IgD-negative memory B cell (primary cell): ENCODE data around the gene PHTF2. TPM values are rescaled to one million over a fixed set of nuclear protein-coding genes. Genes with fewer than 3 reads are reported as not detected.
A peak's percentile ranks its signal among the peaks of the same experiment; 100 is the strongest.
"Not testable (repeated sequence)": the region's sequence is repeated elsewhere in the genome, so short reads cannot be mapped to it uniquely, and the experiment has no call there.

Experiments
- H3K27ac Mint-ChIP-seq, 3 donors: one replicate each; pipeline ENCODE4 v1.8.0; 2020 to 2022; ENCODE audit warnings: mild to moderate bottlenecking in 3 of 3, mixed read lengths in 3 of 3, moderate library complexity in 1 of 3
- H3K27me3 Mint-ChIP-seq: one replicate; pipeline ENCODE4 v1.8.0; 2021; ENCODE audit warnings: mixed read lengths
- H3K36me3 Mint-ChIP-seq: one replicate; pipeline ENCODE4 v1.8.0; 2020; ENCODE audit warnings: mild to moderate bottlenecking, mixed read lengths
- H3K4me1 Mint-ChIP-seq, 3 donors: one replicate each; pipeline ENCODE4 v1.8.0; 2020 to 2022; ENCODE audit warnings: mixed read lengths in 3 of 3, mild to moderate bottlenecking in 1 of 3
- H3K4me3 Mint-ChIP-seq, 4 donors: one replicate each; pipeline ENCODE4 v1.8.0; 2020 to 2022; ENCODE audit warnings: mild to moderate bottlenecking in 4 of 4, mixed read lengths in 4 of 4, moderate library complexity in 3 of 4
- H3K9me3 Mint-ChIP-seq, 3 donors: one replicate each; pipeline ENCODE4 v1.8.0; 2020 to 2021; ENCODE audit warnings: mixed read lengths in 3 of 3, mild to moderate bottlenecking in 1 of 3
- polyA plus RNA-seq: library from polyadenylated mRNA; unstranded; fragments of 300-500 nt; fragmentation: Illumina TruSeq; gene quantifications from one replicate; pipeline ENCODE4 v1.2.3, GENCODE V29; 2021

PHTF2 gene
- polyA plus RNA-seq, 1 donor from 2014 or later: 23.3 TPM

DNA sequence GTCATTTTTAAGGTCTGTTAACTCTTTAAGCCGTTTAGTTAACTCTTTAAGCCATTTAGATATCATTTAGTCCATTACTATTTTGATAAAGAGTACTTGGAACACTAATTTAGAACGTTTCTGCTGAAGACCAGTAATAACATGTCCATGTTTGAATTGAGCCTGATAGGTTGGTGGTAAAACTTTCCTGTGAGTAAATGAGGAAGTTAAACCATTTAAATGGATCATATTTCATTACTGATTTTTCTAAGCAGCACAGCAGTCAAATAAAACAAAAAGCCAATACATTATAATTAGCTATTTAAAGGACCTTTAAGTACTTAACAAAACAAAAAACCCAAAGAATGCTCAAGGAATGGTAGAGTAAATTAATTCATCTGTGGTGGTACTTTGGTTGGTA lies 29.4 kb downstream of the PHTF2 start:
- Mint-ChIP-seq H3K4me3 (peak overlapping the region in 3 of 4 donors; percentile 28 to 83 (median 82)), H3K36me3 (no peaks in the 10 kb centered on the region), H3K4me1 (peaks cover 54 to 70% (median 59%) of the 10 kb centered on the region in 3 donors), H3K27me3 (no peaks in the 10 kb centered on the region), H3K9me3 (peaks cover 2 to 12% (median 4%) of the 10 kb centered on the region in 3 donors), H3K27ac (peak overlapping the region in 2 of 3 donors; percentile 54 to 83)

DNA sequence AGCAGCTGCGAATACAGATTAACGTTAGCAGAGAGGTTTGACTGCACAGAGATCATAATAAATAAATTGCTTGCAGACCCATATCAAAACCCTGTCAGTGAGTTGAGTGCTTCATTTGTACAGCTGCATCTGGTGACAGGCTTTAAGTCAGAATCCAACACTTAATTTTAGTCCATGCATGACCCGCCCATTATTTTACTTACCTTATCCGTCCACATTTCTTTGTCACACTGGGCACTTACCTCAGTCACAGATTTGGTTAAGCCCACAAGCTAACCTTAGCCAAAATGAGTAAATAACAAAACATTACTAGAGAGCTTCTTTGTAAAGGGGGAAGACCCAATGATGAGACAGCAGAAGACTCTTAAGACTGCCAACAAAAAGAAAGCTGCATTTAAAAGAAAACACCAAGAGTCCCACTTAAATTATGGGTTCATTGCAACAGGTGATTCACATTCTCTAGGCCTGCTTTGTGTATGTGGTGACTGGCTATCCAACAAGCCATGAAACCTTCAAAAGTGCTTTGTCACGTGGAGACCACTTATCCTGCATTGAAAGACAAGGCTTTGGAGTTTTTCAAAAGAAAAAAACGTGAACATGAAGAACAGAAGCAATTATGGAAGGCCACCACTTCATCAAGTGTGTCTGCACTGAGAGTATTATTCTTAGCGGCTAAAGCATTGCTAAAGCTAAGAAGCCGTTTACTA lies 32.2 kb downstream of the PHTF2 start:
- Mint-ChIP-seq H3K36me3 (no peaks in the 10 kb centered on the region), H3K4me1 (peaks cover 56 to 70% (median 60%) of the 10 kb centered on the region in 3 donors), H3K9me3 (peaks cover under 1 to 7% (median 2%) of the 10 kb centered on the region in 3 donors), H3K4me3 (peak overlapping the region in 3 of 4 donors; percentile 38 to 55 (median 39)), H3K27ac (peak overlapping the region in 2 of 3 donors; percentile 6 to 72), H3K27me3 (no peaks in the 10 kb centered on the region)

DNA sequence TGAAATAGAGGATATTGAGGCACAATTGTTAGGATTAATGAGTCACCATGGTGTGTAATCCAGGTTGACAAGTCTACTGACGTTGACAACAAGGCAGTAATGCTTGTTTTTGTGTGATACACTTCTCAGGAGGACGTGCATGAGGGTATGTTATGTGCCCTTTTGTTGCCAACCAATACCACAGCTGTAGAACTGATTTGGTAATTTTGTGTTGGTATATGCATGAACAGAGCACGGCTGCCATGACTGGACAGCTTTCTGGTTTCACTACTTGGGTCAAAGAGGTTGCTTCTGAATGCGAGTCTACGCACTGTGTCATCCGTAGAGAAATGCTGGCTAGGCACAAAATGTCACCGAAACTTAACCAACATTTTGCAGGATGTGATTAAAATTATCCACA lies 32.9 kb downstream of the PHTF2 start:
- Mint-ChIP-seq H3K27ac (peak overlapping the region in 2 of 3 donors; percentile 6 to 72), H3K27me3 (no peaks in the 10 kb centered on the region), H3K9me3 (peaks cover 0 to 3% (median 2%) of the 10 kb centered on the region in 3 donors), H3K4me3 (peak overlapping the region in 2 of 4 donors; percentile 38 to 39), H3K4me1 (peaks cover 54 to 70% (median 58%) of the 10 kb centered on the region in 3 donors), H3K36me3 (no peaks in the 10 kb centered on the region)

DNA sequence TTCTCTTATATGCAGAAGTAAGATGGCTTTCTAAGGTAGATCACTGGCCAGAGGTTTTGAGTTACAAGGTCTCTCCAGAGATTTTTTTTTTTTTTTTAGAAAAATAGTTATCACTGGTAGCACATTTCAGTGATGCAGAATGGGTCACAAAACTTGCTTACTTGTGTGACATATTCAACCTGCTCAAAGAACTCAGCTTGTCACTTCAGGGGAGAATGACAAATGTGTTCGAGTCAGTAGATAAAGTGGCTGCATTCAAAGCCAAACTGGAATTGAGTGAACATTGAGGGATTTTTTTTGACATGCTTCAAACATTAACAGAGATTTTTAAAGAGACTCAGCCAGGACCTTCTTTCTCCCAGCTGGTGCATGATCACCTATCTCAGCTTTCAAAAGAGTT lies 33.4 kb downstream of the PHTF2 start:
- H3K27me3 Mint-ChIP-seq: no peaks in the 10 kb centered on the region
- peak overlapping the region in 2 of 4 donors; percentile 9 to 39 for H3K4me3 Mint-ChIP-seq
- peak overlapping the region in 1 of 3 donors; percentile 6 for H3K27ac Mint-ChIP-seq
- peaks cover 51 to 67% (median 53%) of the 10 kb centered on the region in 3 donors for H3K4me1 Mint-ChIP-seq
- no peaks in the 10 kb centered on the region for H3K9me3 Mint-ChIP-seq
- no peaks in the 10 kb centered on the region for H3K36me3 Mint-ChIP-seq

DNA sequence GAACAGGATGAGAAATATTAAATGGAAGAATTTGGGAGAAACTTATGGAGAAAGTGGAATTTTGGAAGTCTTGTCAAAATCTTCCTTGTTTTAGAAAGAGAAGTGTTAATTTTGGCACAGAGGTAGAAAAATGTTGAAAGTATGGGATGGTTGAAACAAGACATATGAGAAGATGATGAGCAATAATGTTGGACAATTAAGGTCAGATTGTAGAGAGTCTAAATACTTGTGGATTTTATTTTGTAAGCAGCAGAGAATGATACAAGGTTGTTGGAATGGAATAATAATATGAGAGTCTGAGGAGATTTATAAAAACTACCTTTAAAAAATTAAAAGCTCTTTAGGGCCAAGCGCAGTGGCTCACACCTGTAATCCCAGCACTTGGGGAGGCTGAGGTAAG lies 34.6 kb downstream of the PHTF2 start:
- Mint-ChIP-seq H3K9me3 (no peaks in the 10 kb centered on the region), H3K36me3 (no peaks in the 10 kb centered on the region), H3K27ac (peak overlapping the region in 2 of 3 donors; percentile 3 to 17), H3K4me1 (peaks cover 49 to 67% (median 52%) of the 10 kb centered on the region in 3 donors), H3K4me3 (peak overlapping the region in 3 of 4 donors; percentile 4 to 19 (median 19)), H3K27me3 (no peaks in the 10 kb centered on the region)

DNA sequence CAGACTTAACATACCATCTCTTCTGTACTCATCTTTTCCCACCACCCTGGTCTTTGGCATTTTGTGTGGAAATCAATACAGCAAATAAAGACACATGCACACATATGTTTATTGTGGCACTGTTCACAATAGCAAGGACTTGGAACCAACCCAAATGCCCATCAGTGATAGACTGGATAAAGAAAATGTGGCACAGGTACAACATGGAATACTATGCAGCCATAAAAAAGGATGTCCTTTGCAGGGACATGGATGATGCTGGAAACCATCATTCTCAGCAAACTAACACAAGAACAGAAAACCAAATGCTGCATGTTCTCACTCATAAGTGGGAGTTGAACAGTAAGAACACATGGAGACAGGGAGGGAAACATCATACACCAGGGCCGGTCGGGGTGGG lies 37.9 kb downstream of the PHTF2 start:
- peaks cover 42 to 58% (median 43%) of the 10 kb centered on the region in 3 donors for H3K4me1 Mint-ChIP-seq
- H3K9me3 Mint-ChIP-seq, H3K27me3 Mint-ChIP-seq, H3K36me3 Mint-ChIP-seq: not testable (repeated sequence)
- H3K4me3 Mint-ChIP-seq: peak overlapping the region in 2 of 4 donors; percentile 41 to 48
- peak overlapping the region in 2 of 3 donors; percentile 50 to 74 for H3K27ac Mint-ChIP-seq

DNA sequence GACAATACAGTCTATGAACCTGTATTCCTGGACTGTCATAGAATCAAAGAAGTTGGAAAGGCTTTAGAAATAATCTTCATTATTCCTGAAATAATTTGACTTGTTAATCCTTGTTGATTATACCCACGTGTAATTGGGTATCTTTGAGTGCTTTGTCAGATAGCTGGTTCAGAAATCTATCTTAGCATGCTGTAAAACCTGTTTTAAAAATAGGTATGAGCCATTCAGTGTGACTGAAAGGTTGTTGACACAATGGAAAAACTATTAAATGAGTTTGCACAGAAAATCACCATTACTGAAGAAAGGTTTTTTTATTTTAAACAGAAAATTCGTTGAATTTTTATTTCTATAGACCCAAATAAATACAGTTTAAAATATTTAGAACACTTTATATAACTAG lies 38.7 kb downstream of the PHTF2 start:
- Mint-ChIP-seq H3K4me1 (peaks cover 39 to 56% (median 40%) of the 10 kb centered on the region in 3 donors), H3K27me3 (no peaks in the 10 kb centered on the region), H3K27ac (no peak overlapping the region), H3K9me3 (no peaks in the 10 kb centered on the region), H3K4me3 (no peak overlapping the region), H3K36me3 (peaks cover 2% of the 10 kb centered on the region)

DNA sequence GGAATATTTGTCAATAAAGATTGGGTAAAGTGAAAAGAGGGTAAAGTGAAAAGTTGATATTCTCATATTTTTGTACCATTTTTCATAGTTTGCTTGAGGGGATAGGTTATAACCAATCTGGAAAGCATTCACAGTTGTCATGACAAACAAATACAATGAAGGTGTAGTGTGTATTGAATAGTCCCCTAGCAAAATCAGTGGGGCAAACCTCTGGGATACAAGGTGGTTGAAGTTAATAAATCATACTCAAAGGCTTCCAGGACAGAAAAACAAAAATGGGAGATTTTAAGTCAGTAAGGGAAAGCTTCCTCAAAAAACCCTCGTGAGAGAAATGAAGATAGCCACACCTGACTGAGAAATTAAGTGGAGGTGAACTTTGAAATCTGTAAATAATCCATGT lies 39.4 kb downstream of the PHTF2 start:
- H3K4me1 Mint-ChIP-seq: peaks cover 40 to 60% (median 42%) of the 10 kb centered on the region in 3 donors
- H3K27ac Mint-ChIP-seq: peak overlapping the region in 2 of 3 donors; percentile 25 to 34
- no peaks in the 10 kb centered on the region for H3K27me3 Mint-ChIP-seq
- H3K4me3 Mint-ChIP-seq: peak overlapping the region in 2 of 4 donors; percentile 58 to 72
- peaks cover 2% of the 10 kb centered on the region for H3K36me3 Mint-ChIP-seq
- no peaks in the 10 kb centered on the region for H3K9me3 Mint-ChIP-seq

DNA sequence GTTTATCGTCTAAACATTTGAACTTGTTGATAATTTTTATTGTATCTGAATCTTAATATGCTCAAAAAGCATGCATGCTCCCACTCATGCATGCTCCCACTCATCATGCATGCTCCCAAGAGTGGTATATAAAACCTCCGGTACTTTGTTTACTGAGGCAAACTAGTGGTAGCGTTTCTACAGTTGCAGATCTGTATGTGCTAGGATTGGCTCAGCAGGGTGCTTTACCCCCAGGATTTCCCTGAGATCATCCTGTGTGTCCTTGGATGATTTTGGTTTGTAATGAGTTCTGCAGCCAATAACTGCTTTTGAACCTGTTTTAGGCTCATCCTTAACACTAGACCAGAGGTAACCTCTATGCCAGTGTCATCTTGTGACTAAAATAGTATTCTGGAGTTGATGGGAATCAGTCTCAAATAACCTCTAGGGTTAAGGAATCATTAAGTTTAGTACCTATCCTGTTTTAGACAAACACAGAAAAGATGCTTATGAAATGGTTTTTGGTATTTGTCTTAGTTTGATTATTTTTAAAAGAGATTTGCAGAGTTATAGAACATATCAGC lies 40.4 kb downstream of the PHTF2 start:
- Mint-ChIP-seq H3K36me3 (peaks cover 6% of the 10 kb centered on the region), H3K27ac (peak overlapping the region; percentile 16 to 73 (median 64)), H3K4me3 (peak overlapping the region in 3 of 4 donors; percentile 45 to 89 (median 81)), H3K9me3 (no peaks in the 10 kb centered on the region), H3K27me3 (no peaks in the 10 kb centered on the region), H3K4me1 (peaks cover 39 to 57% (median 40%) of the 10 kb centered on the region in 3 donors)

DNA sequence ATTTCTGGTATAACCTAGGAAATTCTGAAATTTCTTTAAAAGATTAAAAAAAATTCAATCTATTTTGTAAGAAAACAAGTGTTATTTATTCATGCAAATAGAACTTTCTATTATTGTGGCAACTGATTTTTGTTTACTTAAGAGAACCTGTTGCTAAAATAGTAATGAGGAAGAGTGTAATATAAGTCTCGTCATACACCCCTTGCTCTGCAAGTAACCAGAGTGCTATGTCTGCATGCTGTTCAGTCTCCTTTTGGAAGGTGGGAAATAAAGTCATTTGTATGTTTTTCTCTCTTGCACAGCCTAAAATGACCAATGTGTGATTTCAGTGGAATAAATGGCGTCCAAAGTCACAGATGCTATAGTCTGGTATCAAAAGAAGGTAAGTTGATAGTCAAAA lies 41.3 kb downstream of the PHTF2 start:
- peaks cover 36 to 50% (median 36%) of the 10 kb centered on the region in 3 donors for H3K4me1 Mint-ChIP-seq
- H3K27ac Mint-ChIP-seq: peak overlapping the region; percentile 77 to 93 (median 91)
- H3K9me3 Mint-ChIP-seq: no peaks in the 10 kb centered on the region
- peaks cover 6% of the 10 kb centered on the region for H3K36me3 Mint-ChIP-seq
- H3K27me3 Mint-ChIP-seq: no peaks in the 10 kb centered on the region
- peak overlapping the region; percentile 84 to 93 (median 88) for H3K4me3 Mint-ChIP-seq

DNA sequence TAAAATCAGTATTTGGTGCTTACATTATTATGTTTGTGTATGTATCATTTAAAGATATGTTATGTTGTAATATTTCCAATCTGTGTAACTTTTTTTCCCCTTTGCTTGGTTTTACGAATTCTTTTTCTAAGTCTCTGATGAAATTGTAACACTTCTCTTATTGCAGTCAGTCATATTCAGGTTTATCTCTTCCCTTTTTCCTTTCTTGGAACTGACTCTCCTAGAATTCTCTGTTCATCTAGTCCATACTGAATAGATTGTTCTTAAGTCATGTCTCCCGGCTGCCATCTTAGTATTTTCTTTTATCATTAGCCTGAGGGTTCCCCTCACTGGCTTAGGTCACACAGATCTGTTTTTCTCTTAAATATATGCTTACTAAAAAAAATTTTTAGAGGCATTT lies 44.6 kb downstream of the PHTF2 start:
- peaks cover 6% of the 10 kb centered on the region for H3K36me3 Mint-ChIP-seq
- no peaks in the 10 kb centered on the region for H3K27me3 Mint-ChIP-seq
- peak overlapping the region in 1 of 3 donors; percentile 43 for H3K27ac Mint-ChIP-seq
- peak overlapping the region in 2 of 4 donors; percentile 36 to 74 for H3K4me3 Mint-ChIP-seq
- no peaks in the 10 kb centered on the region for H3K9me3 Mint-ChIP-seq
- peaks cover 40 to 60% (median 47%) of the 10 kb centered on the region in 3 donors for H3K4me1 Mint-ChIP-seq

DNA sequence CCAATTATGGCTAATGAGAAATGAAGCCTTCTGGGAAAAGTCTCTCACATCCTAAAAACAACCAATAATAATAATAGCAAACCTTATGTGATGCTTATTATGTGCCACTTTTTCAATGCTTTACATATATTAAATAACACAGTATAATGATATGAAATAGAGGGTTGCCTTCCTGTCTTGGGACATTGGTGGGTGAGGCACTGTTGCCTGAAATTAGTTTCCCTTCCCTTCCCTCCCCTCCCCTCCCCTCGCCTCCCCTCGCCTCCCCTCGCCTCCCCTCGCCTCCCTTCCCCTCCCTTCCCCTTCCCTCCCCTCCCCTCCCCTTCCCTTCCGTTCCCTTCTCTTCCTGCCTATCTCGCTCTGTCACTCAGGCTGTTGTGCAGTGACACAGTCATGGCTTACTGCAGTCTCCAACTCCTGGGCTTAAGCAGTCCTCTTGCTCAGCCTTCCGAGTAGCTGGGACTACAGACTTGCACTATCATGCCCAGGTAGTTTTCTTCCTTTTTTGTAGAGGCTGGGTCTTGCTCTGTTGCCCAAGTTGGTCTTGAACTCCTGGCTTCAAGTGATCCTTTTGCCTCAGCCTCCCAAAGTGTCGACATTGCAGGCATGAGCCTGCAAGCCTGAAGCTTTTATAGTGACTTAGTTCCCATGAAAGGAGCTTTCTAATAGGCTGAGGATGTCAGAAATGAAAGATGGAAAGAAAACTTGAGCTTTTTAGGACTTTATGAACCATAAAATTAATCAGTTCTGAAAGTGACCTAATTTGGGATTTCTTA lies 47.9 kb downstream of the PHTF2 start:
- H3K4me3 Mint-ChIP-seq: peak overlapping the region in 1 of 4 donors; percentile 53
- peaks cover 20% of the 10 kb centered on the region for H3K36me3 Mint-ChIP-seq
- H3K4me1 Mint-ChIP-seq: peaks cover 41 to 71% (median 54%) of the 10 kb centered on the region in 3 donors
- H3K27ac Mint-ChIP-seq: no peak overlapping the region
- H3K27me3 Mint-ChIP-seq: no peaks in the 10 kb centered on the region
- no peaks in the 10 kb centered on the region for H3K9me3 Mint-ChIP-seq

DNA sequence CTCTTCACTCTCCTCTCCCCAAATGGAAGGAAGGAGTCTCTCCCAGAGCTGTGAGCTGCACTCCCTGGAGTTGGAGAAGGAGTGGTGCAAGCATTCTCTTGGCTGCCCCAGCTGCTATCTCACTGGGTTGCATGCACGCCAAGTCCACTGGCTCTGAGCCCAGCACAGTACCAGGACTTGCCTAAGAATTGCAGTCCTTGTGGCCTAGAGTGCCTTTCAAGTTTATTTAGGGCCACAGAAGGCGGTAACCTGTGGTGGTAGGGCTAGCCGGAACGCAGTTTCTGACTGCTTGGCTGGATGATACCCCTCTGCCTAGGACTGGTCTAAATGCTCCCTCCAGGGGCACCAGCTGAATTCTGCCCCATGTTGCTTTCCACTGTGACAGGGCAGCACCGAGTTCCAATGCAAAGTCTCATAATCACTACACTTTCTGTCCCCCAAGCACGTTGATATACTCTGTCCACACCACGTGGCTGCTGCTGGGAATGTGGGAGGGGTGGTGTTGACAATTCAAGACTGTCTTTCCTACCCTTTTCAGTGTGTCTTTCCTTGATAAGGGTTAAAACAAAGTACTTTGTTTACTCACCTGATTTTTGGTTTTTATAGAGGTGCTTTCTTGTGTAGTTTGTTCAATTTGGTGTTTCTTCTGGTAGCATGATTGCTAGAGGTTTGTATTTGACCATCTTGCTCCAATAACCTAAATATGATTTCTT lies 57.0 kb downstream of the PHTF2 start:
- Mint-ChIP-seq H3K9me3 (peaks cover 0 to 2% (median 0%) of the 10 kb centered on the region in 3 donors), H3K4me1 (peaks cover 41 to 56% (median 56%) of the 10 kb centered on the region in 3 donors), H3K27ac (peak overlapping the region in 1 of 3 donors; percentile 77), H3K36me3 (peaks cover 20% of the 10 kb centered on the region), H3K4me3 (no peak overlapping the region), H3K27me3 (no peaks in the 10 kb centered on the region)

DNA sequence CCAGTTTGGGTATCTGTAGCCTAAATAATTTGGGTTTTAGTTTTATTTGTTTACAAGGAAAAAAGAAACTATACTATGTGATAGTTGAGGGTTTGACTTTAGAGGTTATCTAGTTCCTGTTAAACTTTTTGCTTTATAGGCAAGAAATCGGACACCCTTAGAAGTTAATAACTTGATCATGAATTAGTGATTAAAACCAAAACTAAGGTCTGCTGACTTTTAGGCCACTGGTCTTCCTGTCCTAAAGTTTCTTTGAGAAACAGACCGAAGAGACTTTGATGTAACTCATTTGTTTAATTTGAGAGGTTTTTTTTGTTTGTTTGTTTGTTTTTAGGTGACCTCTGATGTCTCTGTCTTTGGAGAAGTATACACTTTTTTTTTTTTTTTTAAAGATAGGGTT lies 59.7 kb downstream of the PHTF2 start:
- H3K4me3 Mint-ChIP-seq: peak overlapping the region in 3 of 4 donors; percentile 3 to 78 (median 74)

More for the DNA sequence above, 59.7 kb downstream of the PHTF2 start:
- H3K27ac Mint-ChIP-seq: peak overlapping the region in 2 of 3 donors; percentile 39 to 40
- no peaks in the 10 kb centered on the region for H3K27me3 Mint-ChIP-seq
- H3K36me3 Mint-ChIP-seq: peaks cover 11% of the 10 kb centered on the region
- peaks cover 36 to 41% (median 40%) of the 10 kb centered on the region in 3 donors for H3K4me1 Mint-ChIP-seq
- no peaks in the 10 kb centered on the region for H3K9me3 Mint-ChIP-seq
